Bronchial epithelial cell (primary cell): Measurements from ENCODE around the gene PTPN4. TPM values are rescaled to one million over a fixed set of nuclear protein-coding genes. Genes with fewer than 3 reads are reported as not detected.
"Not testable (repeated sequence)": the region's sequence is repeated elsewhere in the genome, so short reads cannot be mapped to it uniquely, and the experiment has no call there.

Experiments used
- DNase-seq: peaks from one replicate; pipeline ENCODE4 v3.0.0-alpha.2; 2010; ENCODE audit warnings: low read depth
- FAIRE-seq: peaks from 2 replicates; lab custom pipeline; 2011; peaks lifted over from hg19 to GRCh38; lab: Jason Lieb, UNC
- H3K27me3 ChIP-seq: 2 replicates; pipeline ENCODE4 v1.5.1; 2011; ENCODE audit warnings: low read length; ENCODE audit not compliant: control insufficient read depth, insufficient read depth
- H3K36me3 ChIP-seq: 2 replicates; pipeline ENCODE4 v1.5.1; 2011; ENCODE audit warnings: low read length; ENCODE audit not compliant: control insufficient read depth, insufficient read depth
- H3K4me3 ChIP-seq: 2 replicates; pipeline ENCODE4 v1.5.1; 2011; ENCODE audit warnings: mild to moderate bottlenecking, low read depth, low read length, control low read depth
- total RNA-seq: library from RNA; depleted of rRNA; stranded (reverse); fragments of >200 nt; gene quantifications from 2 replicates; pipeline ENCODE4 v1.2.1, GENCODE V29; 2014
- TF ChIP-seq, protein P1 (sequence below): IDR thresholded peaks from 2 replicates; pipeline ENCODE4 v1.5.1; 2011; ENCODE audit warnings: mild to moderate bottlenecking, moderate library complexity, low read length, control low read depth, inconsistent platforms; ENCODE audit not compliant: insufficient read depth, severe bottlenecking

Gene PTPN4
- total RNA-seq, 1 donor from 2014 or later: 20.5 TPM

GRCh38 chr2:119981896-119982295 is 222.2 kb downstream of the PTPN4 start:
- TF ChIP-seq, protein P1, sequence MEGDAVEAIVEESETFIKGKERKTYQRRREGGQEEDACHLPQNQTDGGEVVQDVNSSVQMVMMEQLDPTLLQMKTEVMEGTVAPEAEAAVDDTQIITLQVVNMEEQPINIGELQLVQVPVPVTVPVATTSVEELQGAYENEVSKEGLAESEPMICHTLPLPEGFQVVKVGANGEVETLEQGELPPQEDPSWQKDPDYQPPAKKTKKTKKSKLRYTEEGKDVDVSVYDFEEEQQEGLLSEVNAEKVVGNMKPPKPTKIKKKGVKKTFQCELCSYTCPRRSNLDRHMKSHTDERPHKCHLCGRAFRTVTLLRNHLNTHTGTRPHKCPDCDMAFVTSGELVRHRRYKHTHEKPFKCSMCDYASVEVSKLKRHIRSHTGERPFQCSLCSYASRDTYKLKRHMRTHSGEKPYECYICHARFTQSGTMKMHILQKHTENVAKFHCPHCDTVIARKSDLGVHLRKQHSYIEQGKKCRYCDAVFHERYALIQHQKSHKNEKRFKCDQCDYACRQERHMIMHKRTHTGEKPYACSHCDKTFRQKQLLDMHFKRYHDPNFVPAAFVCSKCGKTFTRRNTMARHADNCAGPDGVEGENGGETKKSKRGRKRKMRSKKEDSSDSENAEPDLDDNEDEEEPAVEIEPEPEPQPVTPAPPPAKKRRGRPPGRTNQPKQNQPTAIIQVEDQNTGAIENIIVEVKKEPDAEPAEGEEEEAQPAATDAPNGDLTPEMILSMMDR: no peak
- H3K36me3 ChIP-seq: peaks cover 1% of the 10 kb centered on the region
- H3K27me3 ChIP-seq: no peaks in the 10 kb centered on the region
- DNase-seq: no peak
- FAIRE-seq: no peak
- no peak overlapping the region for H3K4me3 ChIP-seq

- H3K27me3 ChIP-seq: no peaks in the 10 kb centered on the region
- H3K4me3 ChIP-seq: no peak overlapping the region
- DNase-seq: no peak
- TF ChIP-seq, protein P1: no peak
- FAIRE-seq: no peak
- H3K36me3 ChIP-seq: no peaks in the 10 kb centered on the region
Observed at GRCh38 chr2:119982506-119982905, 222.8 kb downstream of the PTPN4 start.

- H3K4me3 ChIP-seq: no peak overlapping the region
- FAIRE-seq (no peak), DNase-seq (no peak)
- no peaks in the 10 kb centered on the region for H3K27me3 ChIP-seq
- H3K36me3 ChIP-seq: no peaks in the 10 kb centered on the region
- TF ChIP-seq, protein P1: no peak
Observed at GRCh38 chr2:119983108-119983507, 223.4 kb downstream of the PTPN4 start.

GRCh38 chr2:119996148-119996547 is 236.4 kb downstream of the PTPN4 start:
- Histone ChIP-seq H3K36me3 (no peaks in the 10 kb centered on the region), H3K27me3 (no peaks in the 10 kb centered on the region), H3K4me3 (no peak overlapping the region)
- FAIRE-seq: no peak
- DNase-seq: no peak
- TF ChIP-seq, protein P1: no peak

DNA sequence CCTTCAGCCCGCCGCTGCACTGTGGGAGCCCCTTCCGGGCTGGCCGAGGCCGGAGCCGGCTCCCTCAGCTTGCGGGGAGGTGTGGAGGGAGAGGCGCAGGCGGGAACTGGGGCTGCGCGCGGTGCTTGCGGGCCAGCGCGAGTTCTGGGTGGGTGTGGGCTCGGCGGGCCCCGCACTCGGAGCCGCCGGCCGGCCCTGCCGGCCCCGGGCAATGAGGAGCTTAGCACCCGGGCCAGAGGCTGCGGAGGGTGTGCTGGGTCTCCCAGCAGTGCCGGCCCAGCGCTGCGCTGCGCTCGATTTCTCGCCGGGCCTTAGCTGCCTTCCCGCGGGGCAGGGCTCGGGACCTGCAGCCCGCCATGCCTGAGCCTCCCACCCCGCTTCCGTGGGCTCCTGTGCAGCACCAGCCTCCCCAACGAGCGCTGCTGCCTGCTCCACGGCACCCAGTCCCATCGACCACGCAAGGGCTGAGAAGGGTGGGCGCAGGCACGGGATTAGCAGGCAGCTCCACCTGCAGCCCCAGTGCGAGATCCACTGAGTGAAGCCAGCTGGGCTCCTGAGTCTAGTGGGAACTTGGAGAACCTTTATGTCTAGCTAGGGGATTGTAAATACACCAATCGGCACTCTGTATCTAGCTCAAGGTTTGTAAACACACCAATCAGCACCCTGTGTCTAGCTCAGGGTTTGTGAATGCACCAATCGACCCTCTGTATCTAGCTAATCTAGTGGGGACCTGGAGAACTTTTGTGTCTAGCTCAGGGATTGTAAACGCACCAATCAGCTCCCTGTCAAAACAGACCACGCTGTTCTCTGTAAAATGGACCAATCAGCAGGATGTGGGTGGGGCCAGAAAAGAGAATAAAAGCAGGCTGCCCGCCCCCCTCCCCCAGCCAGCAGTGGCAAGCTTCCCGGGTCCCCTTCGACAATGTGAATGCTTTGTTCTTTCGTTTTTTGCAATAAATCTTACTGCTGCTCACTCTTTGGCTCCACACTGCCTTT is 237.5 kb downstream of the PTPN4 start:
- not testable (repeated sequence) for FAIRE-seq, H3K36me3 ChIP-seq, H3K4me3 ChIP-seq, DNase-seq, H3K27me3 ChIP-seq

GRCh38 chr2:120001471-120001870 is 241.7 kb downstream of the PTPN4 start:
- DNase-seq (no peak), FAIRE-seq (no peak)
- H3K27me3 ChIP-seq: no peaks in the 10 kb centered on the region
- TF ChIP-seq, protein P1: no peak
- no peaks in the 10 kb centered on the region for H3K36me3 ChIP-seq
- H3K4me3 ChIP-seq: no peak overlapping the region
